Measurements from ENCODE around the gene ZFYVE9. TPM values are rescaled to one million over a fixed set of nuclear protein-coding genes. Genes with fewer than 3 reads are reported as not detected.
A peak's percentile ranks its signal among the peaks of the same experiment; 100 is the strongest.

The ZFYVE9 gene
- total RNA-seq, 1 experiment from 2014 or later: 2.2 TPM

- no peak overlapping the region for H3K4me3 ChIP-seq (ENCODE audit: low read length)
- no peak overlapping the region for H3K9ac ChIP-seq (ENCODE audit: low read length)
Measured at GRCh38 chr1:52235646-52236045, 93.8 kb downstream of the ZFYVE9 start.

GRCh38 chr1:52237430-52237829, 95.5 kb downstream of the ZFYVE9 start:
- H3K9me3 ChIP-seq (ENCODE audit: low read length): no peaks in the 10 kb centered on the region
- H3K9ac ChIP-seq (ENCODE audit: low read length): no peak overlapping the region

More at GRCh38 chr1:52235646-52236045, 93.8 kb downstream of the ZFYVE9 start:
- H3K4me1 ChIP-seq (ENCODE audit: low read length): peaks cover 21% of the 10 kb centered on the region
- 0 out of 2 replicates have a peak, but pooled peaks cover 2% of the 10 kb centered on the region for H4K20me1 ChIP-seq (ENCODE audit: insufficient read depth, low read depth, low read length)
- H3K36me3 ChIP-seq (ENCODE audit: insufficient read depth, low read length): no peaks in the 10 kb centered on the region
- no peak overlapping the region for H3K27ac ChIP-seq (ENCODE audit: low read length)
- no peaks in the 10 kb centered on the region for H3K27me3 ChIP-seq (ENCODE audit: low read length)
- no peak overlapping the region for H3K4me2 ChIP-seq (ENCODE audit: low read depth, low read length, poor library complexity, severe bottlenecking)
- no peaks in the 10 kb centered on the region for H3K9me2 ChIP-seq (replicated peaks; ENCODE audit: insufficient read depth, low read length)
- H3K9me3 ChIP-seq (ENCODE audit: low read length): no peaks in the 10 kb centered on the region
- DNase-seq: no peak
- H3K79me2 ChIP-seq (ENCODE audit: low read length): no peaks in the 10 kb centered on the region
- H2AFZ ChIP-seq (ENCODE audit: low read length): no peak overlapping the region

DNA sequence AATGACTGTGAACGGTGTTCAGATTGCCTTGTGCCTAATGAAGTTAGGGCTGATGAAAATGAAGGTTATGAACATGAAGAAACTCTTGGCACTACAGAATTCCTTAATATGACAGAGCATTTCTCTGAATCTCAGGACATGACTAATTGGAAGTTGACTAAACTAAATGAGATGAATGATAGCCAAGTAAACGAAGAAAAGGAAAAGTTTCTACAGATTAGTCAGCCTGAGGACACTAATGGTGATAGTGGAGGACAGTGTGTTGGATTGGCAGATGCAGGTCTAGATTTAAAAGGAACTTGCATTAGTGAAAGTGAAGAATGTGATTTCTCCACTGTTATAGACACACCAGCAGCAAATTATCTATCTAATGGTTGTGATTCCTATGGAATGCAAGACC, 96.6 kb downstream of the ZFYVE9 start:
- Histone ChIP-seq H2AFZ (ENCODE audit: low read length) (no peak overlapping the region), H3K79me2 (ENCODE audit: low read length) (no peaks in the 10 kb centered on the region), H3K9me2 (replicated peaks; ENCODE audit: insufficient read depth, low read length) (no peaks in the 10 kb centered on the region), H3K9me3 (ENCODE audit: low read length) (no peaks in the 10 kb centered on the region), H3K9ac (ENCODE audit: low read length) (no peak overlapping the region), H3K4me2 (ENCODE audit: low read depth, low read length, poor library complexity, severe bottlenecking) (no peak overlapping the region), H3K27me3 (ENCODE audit: low read length) (no peaks in the 10 kb centered on the region), H3K4me3 (ENCODE audit: low read length) (no peak overlapping the region), H4K20me1 (ENCODE audit: insufficient read depth, low read depth, low read length) (0 out of 2 replicates have a peak, but pooled peaks cover 2% of the 10 kb centered on the region), H3K4me1 (ENCODE audit: low read length) (peaks cover 30% of the 10 kb centered on the region), H3K27ac (ENCODE audit: low read length) (no peak overlapping the region), H3K36me3 (ENCODE audit: insufficient read depth, low read length) (no peaks in the 10 kb centered on the region)
- DNase-seq: no peak

More at GRCh38 chr1:52237430-52237829, 95.5 kb downstream of the ZFYVE9 start:
- H3K27ac ChIP-seq (ENCODE audit: low read length): no peak overlapping the region
- no peaks in the 10 kb centered on the region for H3K36me3 ChIP-seq (ENCODE audit: insufficient read depth, low read length)
- no peaks in the 10 kb centered on the region for H3K9me2 ChIP-seq (replicated peaks; ENCODE audit: insufficient read depth, low read length)
- no peaks in the 10 kb centered on the region for H3K79me2 ChIP-seq (ENCODE audit: low read length)
- peaks cover 30% of the 10 kb centered on the region for H3K4me1 ChIP-seq (ENCODE audit: low read length)
- H3K4me2 ChIP-seq (ENCODE audit: low read depth, low read length, poor library complexity, severe bottlenecking): no peak overlapping the region
- no peaks in the 10 kb centered on the region for H3K27me3 ChIP-seq (ENCODE audit: low read length)
- no peak overlapping the region for H2AFZ ChIP-seq (ENCODE audit: low read length)
- 0 out of 2 replicates have a peak, but pooled peaks cover 2% of the 10 kb centered on the region for H4K20me1 ChIP-seq (ENCODE audit: insufficient read depth, low read depth, low read length)
- no peak overlapping the region for H3K4me3 ChIP-seq (ENCODE audit: low read length)
- DNase-seq: no peak

- Histone ChIP-seq H3K4me3 (ENCODE audit: low read length) (no peak overlapping the region), H2AFZ (ENCODE audit: low read length) (no peak overlapping the region), H3K27me3 (ENCODE audit: low read length) (no peaks in the 10 kb centered on the region), H4K20me1 (ENCODE audit: insufficient read depth, low read depth, low read length) (0 out of 2 replicates have a peak, but pooled peaks cover 2% of the 10 kb centered on the region), H3K4me1 (ENCODE audit: low read length) (peaks cover 30% of the 10 kb centered on the region), H3K9me3 (ENCODE audit: low read length) (no peaks in the 10 kb centered on the region), H3K79me2 (ENCODE audit: low read length) (no peaks in the 10 kb centered on the region), H3K9ac (ENCODE audit: low read length) (no peak overlapping the region), H3K27ac (ENCODE audit: low read length) (no peak overlapping the region), H3K4me2 (ENCODE audit: low read depth, low read length, poor library complexity, severe bottlenecking) (no peak overlapping the region), H3K36me3 (ENCODE audit: insufficient read depth, low read length) (no peaks in the 10 kb centered on the region), H3K9me2 (replicated peaks; ENCODE audit: insufficient read depth, low read length) (no peaks in the 10 kb centered on the region)
- DNase-seq: peak; percentile 47
Measured at GRCh38 chr1:52238887-52239707, 97.2 kb downstream of the ZFYVE9 start.

DNA sequence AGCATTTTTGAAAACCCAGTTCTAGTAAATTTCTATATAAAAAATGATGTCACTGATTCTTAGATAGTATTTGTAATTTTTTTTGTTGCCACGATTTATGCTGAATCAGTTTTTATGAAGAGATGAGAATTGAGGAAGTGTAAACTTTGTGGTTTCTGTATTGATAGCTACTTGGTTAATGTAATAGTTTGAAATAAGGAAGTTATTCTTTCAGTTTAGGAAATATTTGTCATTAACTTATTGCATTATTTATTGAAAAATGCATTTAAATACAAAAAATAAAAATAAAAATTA, 97.8 kb downstream of the ZFYVE9 start:
- no peak overlapping the region for H3K4me2 ChIP-seq (ENCODE audit: low read depth, low read length, poor library complexity, severe bottlenecking)
- H3K9me2 ChIP-seq (replicated peaks; ENCODE audit: insufficient read depth, low read length): no peaks in the 10 kb centered on the region
- H3K27ac ChIP-seq (ENCODE audit: low read length): no peak overlapping the region
- H3K79me2 ChIP-seq (ENCODE audit: low read length): no peaks in the 10 kb centered on the region
- H3K36me3 ChIP-seq (ENCODE audit: insufficient read depth, low read length): no peaks in the 10 kb centered on the region
- H3K9me3 ChIP-seq (ENCODE audit: low read length): no peaks in the 10 kb centered on the region
- H3K27me3 ChIP-seq (ENCODE audit: low read length): no peaks in the 10 kb centered on the region
- no peak overlapping the region for H3K4me3 ChIP-seq (ENCODE audit: low read length)
- peaks cover 30% of the 10 kb centered on the region for H3K4me1 ChIP-seq (ENCODE audit: low read length)
- H2AFZ ChIP-seq (ENCODE audit: low read length): no peak overlapping the region
- no peak overlapping the region for H3K9ac ChIP-seq (ENCODE audit: low read length)
- 0 out of 2 replicates have a peak, but pooled peaks cover 2% of the 10 kb centered on the region for H4K20me1 ChIP-seq (ENCODE audit: insufficient read depth, low read depth, low read length)
- DNase-seq: peak; percentile 71

GRCh38 chr1:52240592-52241210, 98.8 kb downstream of the ZFYVE9 start:
- peaks cover 30% of the 10 kb centered on the region for H3K4me1 ChIP-seq (ENCODE audit: low read length)
- no peaks in the 10 kb centered on the region for H3K9me2 ChIP-seq (replicated peaks; ENCODE audit: insufficient read depth, low read length)
- no peaks in the 10 kb centered on the region for H3K27me3 ChIP-seq (ENCODE audit: low read length)
- no peak overlapping the region for H3K4me3 ChIP-seq (ENCODE audit: low read length)
- H3K36me3 ChIP-seq (ENCODE audit: insufficient read depth, low read length): no peaks in the 10 kb centered on the region
- H3K27ac ChIP-seq (ENCODE audit: low read length): no peak overlapping the region
- DNase-seq: no peak
- H4K20me1 ChIP-seq (ENCODE audit: insufficient read depth, low read depth, low read length): 0 out of 2 replicates have a peak, but pooled peaks cover 1% of the 10 kb centered on the region
- no peak overlapping the region for H3K4me2 ChIP-seq (ENCODE audit: low read depth, low read length, poor library complexity, severe bottlenecking)
- no peak overlapping the region for H2AFZ ChIP-seq (ENCODE audit: low read length)
- no peak overlapping the region for H3K9ac ChIP-seq (ENCODE audit: low read length)
- H3K9me3 ChIP-seq (ENCODE audit: low read length): no peaks in the 10 kb centered on the region
- H3K79me2 ChIP-seq (ENCODE audit: low read length): no peaks in the 10 kb centered on the region

DNA sequence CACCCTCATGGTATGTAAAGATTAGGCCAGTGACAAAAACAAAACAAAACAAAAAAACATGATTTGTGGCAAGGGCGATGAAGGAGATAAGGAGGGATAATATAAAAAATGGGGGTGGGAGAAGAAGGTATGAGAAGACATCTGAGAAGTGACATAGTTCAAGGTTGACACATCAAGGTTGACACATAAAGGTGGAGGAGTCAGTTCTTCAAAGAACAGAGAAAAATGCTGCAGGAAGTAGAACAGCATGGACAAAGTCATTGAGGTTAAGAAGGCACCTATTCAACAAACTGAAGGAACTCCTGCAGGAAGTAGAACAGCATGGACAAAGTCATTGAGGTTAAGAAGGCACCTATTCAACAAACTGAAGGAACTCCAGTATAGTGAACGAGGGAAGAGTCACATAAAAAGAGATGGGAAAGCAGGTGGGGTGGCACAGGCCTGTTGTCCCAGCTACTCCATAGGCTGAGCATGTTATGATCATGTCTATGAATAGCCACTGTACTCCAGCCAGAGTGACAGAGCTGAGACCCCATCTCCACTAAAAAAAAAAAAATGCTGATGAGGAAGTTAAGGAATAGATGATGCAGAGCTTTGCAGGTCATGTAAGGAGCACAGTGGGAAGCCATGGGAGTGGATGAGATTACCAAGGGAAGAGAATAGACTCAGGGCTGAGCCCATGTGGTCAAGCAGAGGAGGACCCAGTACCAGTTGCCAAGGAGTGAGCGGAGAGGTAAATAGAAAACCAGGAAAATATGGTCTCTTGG, 101.5 kb downstream of the ZFYVE9 start:
- H3K4me1 ChIP-seq (ENCODE audit: low read length): peaks cover 30% of the 10 kb centered on the region
- no peaks in the 10 kb centered on the region for H3K9me3 ChIP-seq (ENCODE audit: low read length)
- no peak overlapping the region for H2AFZ ChIP-seq (ENCODE audit: low read length)
- no peak overlapping the region for H3K4me2 ChIP-seq (ENCODE audit: low read depth, low read length, poor library complexity, severe bottlenecking)
- no peak overlapping the region for H3K4me3 ChIP-seq (ENCODE audit: low read length)
- no peak overlapping the region for H3K9ac ChIP-seq (ENCODE audit: low read length)
- no peaks in the 10 kb centered on the region for H3K27me3 ChIP-seq (ENCODE audit: low read length)
- H3K9me2 ChIP-seq (replicated peaks; ENCODE audit: insufficient read depth, low read length): no peaks in the 10 kb centered on the region
- no peaks in the 10 kb centered on the region for H3K36me3 ChIP-seq (ENCODE audit: insufficient read depth, low read length)
- no peaks in the 10 kb centered on the region for H3K79me2 ChIP-seq (ENCODE audit: low read length)
- H3K27ac ChIP-seq (ENCODE audit: low read length): no peak overlapping the region
- no peak for DNase-seq
- H4K20me1 ChIP-seq (ENCODE audit: insufficient read depth, low read depth, low read length): no peaks in the 10 kb centered on the region

DNA sequence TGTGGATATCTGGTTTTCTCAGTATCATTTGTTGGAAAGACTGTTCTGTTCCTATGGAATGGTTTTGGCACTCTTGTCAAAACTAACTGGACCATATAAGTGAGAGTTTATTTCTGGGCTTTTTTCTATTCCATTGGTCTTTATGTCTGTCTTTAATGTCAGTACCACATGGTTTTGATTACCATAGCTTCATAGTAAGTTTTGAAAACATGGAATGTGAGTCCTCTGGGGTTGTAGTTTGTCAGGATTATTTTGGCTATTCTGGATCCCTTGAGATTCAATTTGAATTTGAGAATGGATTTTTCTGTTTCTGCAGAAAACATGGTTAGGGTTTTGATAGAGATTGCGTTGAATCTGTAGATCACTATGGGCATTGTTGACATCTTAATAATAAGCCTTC, 107.9 kb downstream of the ZFYVE9 start:
- DNase-seq: no peak
- Histone ChIP-seq H3K9ac (ENCODE audit: low read length) (no peak overlapping the region), H3K36me3 (ENCODE audit: insufficient read depth, low read length) (no peaks in the 10 kb centered on the region), H3K4me2 (ENCODE audit: low read depth, low read length, poor library complexity, severe bottlenecking) (no peak overlapping the region), H3K9me2 (replicated peaks; ENCODE audit: insufficient read depth, low read length) (no peaks in the 10 kb centered on the region), H3K27ac (ENCODE audit: low read length) (no peak overlapping the region), H3K9me3 (ENCODE audit: low read length) (no peaks in the 10 kb centered on the region), H3K4me1 (ENCODE audit: low read length) (no peaks in the 10 kb centered on the region), H3K79me2 (ENCODE audit: low read length) (no peaks in the 10 kb centered on the region), H4K20me1 (ENCODE audit: insufficient read depth, low read depth, low read length) (no peaks in the 10 kb centered on the region), H3K4me3 (ENCODE audit: low read length) (no peak overlapping the region), H2AFZ (ENCODE audit: low read length) (no peak overlapping the region), H3K27me3 (ENCODE audit: low read length) (no peaks in the 10 kb centered on the region)

Data from Karpas-422 (cell line).